Astrocyte of the spinal cord (primary cell): Measurements from ENCODE around the gene NDRG3.

Source experiments
- DNase-seq: peaks from one replicate; pipeline ENCODE4 v3.0.0; 2011; ENCODE audit warnings: low read depth, low spot score
- H3K4me3 ChIP-seq: 2 replicates; pipeline ENCODE4 v1.5.1; 2011; ENCODE audit warnings: low read depth, mild to moderate bottlenecking, low read length, moderate library complexity
- in situ Hi-C: cut with HindIII; loops from 2 replicates; pipeline ENCODE4 v1.10.0; 2017; ENCODE audit warnings: low sequenced_read_pairs
- TF ChIP-seq, protein P1 (sequence below): IDR thresholded peaks from 2 replicates; pipeline ENCODE4 v1.5.1; 2012; ENCODE audit warnings: low read depth, mild to moderate bottlenecking, low read length, inconsistent platforms

Gene NDRG3

DNA sequence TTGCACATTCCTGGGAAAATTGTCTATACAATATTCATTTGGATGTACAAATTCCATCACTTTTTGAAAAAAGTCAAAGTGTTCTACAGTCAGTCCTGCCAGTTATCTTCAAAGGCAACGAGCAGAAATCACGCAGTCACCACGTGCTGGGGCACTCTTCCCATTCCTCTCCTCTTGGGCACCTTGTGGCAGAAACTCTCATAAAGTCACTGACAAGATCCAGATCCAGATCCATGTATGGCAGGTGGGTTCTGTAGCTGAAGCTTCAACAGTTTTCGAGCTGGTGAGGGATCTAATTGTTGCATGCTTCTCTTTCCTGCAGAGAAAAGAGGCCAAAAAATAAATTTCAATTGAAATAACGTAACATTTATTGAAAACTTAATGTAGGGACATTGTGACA, 6.7 kb upstream of the NDRG3 start:
- no peak overlapping the region for H3K4me3 ChIP-seq
- TF ChIP-seq, protein P1, sequence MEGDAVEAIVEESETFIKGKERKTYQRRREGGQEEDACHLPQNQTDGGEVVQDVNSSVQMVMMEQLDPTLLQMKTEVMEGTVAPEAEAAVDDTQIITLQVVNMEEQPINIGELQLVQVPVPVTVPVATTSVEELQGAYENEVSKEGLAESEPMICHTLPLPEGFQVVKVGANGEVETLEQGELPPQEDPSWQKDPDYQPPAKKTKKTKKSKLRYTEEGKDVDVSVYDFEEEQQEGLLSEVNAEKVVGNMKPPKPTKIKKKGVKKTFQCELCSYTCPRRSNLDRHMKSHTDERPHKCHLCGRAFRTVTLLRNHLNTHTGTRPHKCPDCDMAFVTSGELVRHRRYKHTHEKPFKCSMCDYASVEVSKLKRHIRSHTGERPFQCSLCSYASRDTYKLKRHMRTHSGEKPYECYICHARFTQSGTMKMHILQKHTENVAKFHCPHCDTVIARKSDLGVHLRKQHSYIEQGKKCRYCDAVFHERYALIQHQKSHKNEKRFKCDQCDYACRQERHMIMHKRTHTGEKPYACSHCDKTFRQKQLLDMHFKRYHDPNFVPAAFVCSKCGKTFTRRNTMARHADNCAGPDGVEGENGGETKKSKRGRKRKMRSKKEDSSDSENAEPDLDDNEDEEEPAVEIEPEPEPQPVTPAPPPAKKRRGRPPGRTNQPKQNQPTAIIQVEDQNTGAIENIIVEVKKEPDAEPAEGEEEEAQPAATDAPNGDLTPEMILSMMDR: no peak
- DNase-seq: no peak
- in situ Hi-C loops: no loop called here

DNA sequence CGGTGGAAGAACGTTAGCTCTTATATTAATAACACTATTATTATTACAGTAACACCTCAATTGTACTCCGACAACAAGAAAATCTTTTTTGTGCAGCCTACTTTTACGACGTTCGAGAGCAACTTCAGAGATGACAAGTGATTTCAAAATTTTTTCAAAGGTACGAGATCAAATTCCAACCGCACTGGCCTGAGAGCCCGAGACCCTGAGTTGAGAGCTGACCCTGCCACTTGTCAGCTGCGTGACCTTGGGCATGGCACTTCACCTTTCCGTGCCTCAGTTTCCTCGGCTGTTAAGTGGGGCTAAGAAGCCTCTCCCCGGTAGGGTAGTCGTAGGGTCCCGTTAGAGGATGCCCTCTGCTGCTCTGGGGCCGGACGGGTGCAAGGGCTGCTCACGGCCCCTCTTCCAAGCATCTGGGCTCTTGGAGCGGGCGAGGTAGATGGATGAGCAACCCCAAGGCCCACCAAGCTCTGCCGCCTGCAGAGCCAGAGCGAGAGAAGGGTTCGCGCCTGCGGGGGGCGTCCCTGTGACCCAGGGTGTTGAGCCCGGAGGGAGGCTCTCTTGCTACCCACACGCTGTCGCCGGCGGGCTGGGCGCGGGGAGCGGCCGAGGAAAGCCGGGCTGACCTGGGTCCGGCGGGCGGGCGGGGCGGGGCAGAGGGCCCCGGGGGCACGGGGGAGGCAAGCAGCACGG, 510 bp downstream of the NDRG3 start:
- in situ Hi-C loops: no loop called here
- peak; percentile 8 for DNase-seq
- H3K4me3 ChIP-seq: peak overlapping the region; percentile 77
- TF ChIP-seq, protein P1: no peak

DNA sequence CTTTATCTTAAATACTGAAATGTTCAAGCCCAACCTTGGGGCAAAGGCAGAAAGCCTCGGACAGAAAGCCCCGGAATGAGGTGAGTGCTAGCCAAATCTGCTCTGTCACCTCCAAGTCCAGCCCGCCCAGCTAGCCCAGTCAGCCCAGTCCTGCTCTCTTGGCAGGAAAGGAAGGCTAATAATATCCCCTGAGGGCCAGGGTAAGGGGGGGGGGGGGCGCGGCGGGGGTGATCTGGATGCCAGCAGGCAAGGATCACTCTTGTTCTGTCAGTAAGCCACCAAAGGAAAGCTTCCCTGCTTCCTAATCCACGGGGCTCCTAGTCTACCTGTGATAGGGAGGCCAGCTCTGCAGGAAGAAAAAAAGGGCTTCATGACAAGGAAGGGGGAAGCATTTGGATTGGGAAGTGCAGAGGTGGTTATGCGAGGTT, 1.1 kb downstream of the NDRG3 start:
- in situ Hi-C loops: no loop called here
- H3K4me3 ChIP-seq: peak overlapping the region; percentile 77
- TF ChIP-seq, protein P1: no peak
- peak; percentile 22 for DNase-seq

- DNase-seq: no peak
- no peak overlapping the region for H3K4me3 ChIP-seq
- TF ChIP-seq, protein P1: no peak
- in situ Hi-C loops: no loop called here
These were observed 1.6 kb downstream of the NDRG3 start for GRCh38 chr20:36744243-36744642.

- DNase-seq: no peak
- no peak overlapping the region for H3K4me3 ChIP-seq
- TF ChIP-seq, protein P1: no peak
- in situ Hi-C loops: no loop called here
These were observed 3.3 kb downstream of the NDRG3 start for GRCh38 chr20:36742558-36742957.

DNA sequence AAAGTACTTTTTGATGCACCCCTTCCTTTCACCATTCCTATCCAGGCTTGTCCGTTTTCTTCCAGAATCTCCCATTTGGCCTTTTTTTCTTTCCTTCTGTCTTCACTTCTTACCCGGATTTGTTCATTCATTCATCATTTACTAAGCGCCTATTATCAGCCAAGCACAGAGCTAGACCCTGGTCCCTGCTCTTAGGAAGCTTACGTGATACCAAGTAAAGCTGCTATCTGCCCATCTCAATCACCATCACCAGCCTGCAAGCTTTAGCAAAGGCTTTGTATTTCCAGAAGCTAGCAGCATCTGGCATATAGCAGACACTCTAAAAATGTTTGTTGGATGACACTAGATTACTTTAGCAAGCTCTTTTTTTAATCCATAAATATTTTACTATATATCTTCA, 4.8 kb downstream of the NDRG3 start:
- H3K4me3 ChIP-seq: no peak overlapping the region
- TF ChIP-seq, protein P1: no peak
- in situ Hi-C loops: no loop called here

More for the DNA sequence above, 4.8 kb downstream of the NDRG3 start:
- DNase-seq: no peak
